NT2/D1 (cell line): Measurements from ENCODE around the gene PLS1.

Experiments used
- SUZ12 ChIP-seq: IDR thresholded peaks from 2 replicates; pipeline ENCODE4 v1.6.1; 2011; ENCODE audit not compliant: insufficient read length, insufficient read depth; ENCODE audit errors: extremely low read depth
- ZNF274 ChIP-seq: IDR thresholded peaks from 2 replicates; pipeline ENCODE4 v1.6.1; 2011; ENCODE audit warnings: mild to moderate bottlenecking, low read depth, low read length

- TF ChIP-seq ZNF274 (no peak), SUZ12 (no peak)
Observed at GRCh38 chr3:142611206-142611605, 15.0 kb downstream of the PLS1 start.
